Measurements from ENCODE around the gene UBE2R2.

UBE2R2 gene

DNA sequence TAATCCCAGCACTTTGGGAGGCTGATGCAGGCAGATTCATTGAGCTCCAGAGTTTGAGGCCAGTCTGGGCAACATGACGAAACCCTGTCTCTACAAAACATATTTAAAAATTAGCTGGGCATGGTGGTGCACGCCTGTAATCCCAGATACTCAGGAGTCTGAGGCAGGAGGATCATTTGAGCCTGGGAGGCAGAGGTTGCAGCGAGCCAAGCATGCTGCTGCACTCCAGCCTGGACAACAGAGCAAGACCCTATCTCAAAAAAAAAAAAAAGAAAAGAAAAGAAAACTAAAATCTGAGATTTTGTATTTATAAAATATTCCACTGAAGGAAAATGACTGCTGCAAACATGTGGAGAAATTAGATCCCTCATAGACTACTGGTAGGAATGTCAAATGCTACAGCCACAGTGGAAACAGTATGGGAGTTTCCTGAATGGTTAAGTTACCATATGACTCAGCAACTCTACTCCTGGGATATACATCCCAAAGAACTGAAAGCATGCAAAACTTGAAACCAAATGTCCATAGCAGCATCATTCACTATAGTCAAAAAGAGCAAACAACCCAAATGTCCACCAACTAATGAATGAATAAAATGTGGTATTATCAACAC, 125.6 kb downstream of the UBE2R2 start:
- H3K79me2 ChIP-seq (ENCODE audit: control insufficient read depth, insufficient read depth, low read length, poor library complexity), result no peaks in the 10 kb centered on the region
- H3K18ac ChIP-seq (ENCODE audit: low read length), result no peak overlapping the region
- no peak overlapping the region for H3K4ac ChIP-seq (ENCODE audit: low read depth, low read length)
- peaks cover 31 to 45% of the 10 kb centered on the region in 2 experiments for H3K36me3 ChIP-seq (ENCODE audit: control insufficient read depth in 1 of 2, insufficient read depth in 2 of 2, low read length in 2 of 2)
- H4K91ac ChIP-seq (ENCODE audit: low read depth, low read length), result no peak overlapping the region
- H3K9me3 ChIP-seq (ENCODE audit: insufficient read depth, low read depth, low read length), result no peaks in the 10 kb centered on the region
- no peak overlapping the region for H3K14ac ChIP-seq (ENCODE audit: low read length)
- H3K27me3 ChIP-seq (ENCODE audit: insufficient read depth, low read length), result no peaks in the 10 kb centered on the region
- peak in 1 of 2 donors; percentile 58 for DNase-seq
- H3K23ac ChIP-seq (ENCODE audit: low read length), result no peak overlapping the region
- H3K4me2 ChIP-seq (ENCODE audit: low read length), result no peak overlapping the region
- no peak overlapping the region for H2BK5ac ChIP-seq (ENCODE audit: low read depth, low read length, poor library complexity)
- H3K9ac ChIP-seq (ENCODE audit: low read length), result no peak overlapping the region
- no peak overlapping the region for H2AK5ac ChIP-seq (ENCODE audit: low read length)
- no peak overlapping the region for H2BK120ac ChIP-seq (ENCODE audit: insufficient read depth, low read length, poor library complexity)
- no peak overlapping the region for H4K8ac ChIP-seq (ENCODE audit: low read depth, low read length)
- no peak overlapping the region for H3K27ac ChIP-seq (ENCODE audit: low read depth, low read length)
- no peak overlapping the region for H4K12ac ChIP-seq (ENCODE audit: low read depth, low read length)
- no peaks in the 10 kb centered on the region for H3K4me1 ChIP-seq (ENCODE audit: control insufficient read depth in 1 of 2, insufficient read depth in 2 of 2, low read length in 2 of 2)
- H2AFZ ChIP-seq (ENCODE audit: insufficient read depth, low read length, poor library complexity), result no peak overlapping the region
- no CpG with 5 or more reads among the region's 3 CpGs for WGBS (ENCODE audit: extremely low coverage, insufficient coverage, insufficient read length)
- H3K4me3 ChIP-seq (ENCODE audit: low read depth, low read length), result no peak overlapping the region
- no peak overlapping the region for H2BK12ac ChIP-seq (ENCODE audit: low read length)
- no peaks in the 10 kb centered on the region for H3K79me1 ChIP-seq (ENCODE audit: low read length)

DNA sequence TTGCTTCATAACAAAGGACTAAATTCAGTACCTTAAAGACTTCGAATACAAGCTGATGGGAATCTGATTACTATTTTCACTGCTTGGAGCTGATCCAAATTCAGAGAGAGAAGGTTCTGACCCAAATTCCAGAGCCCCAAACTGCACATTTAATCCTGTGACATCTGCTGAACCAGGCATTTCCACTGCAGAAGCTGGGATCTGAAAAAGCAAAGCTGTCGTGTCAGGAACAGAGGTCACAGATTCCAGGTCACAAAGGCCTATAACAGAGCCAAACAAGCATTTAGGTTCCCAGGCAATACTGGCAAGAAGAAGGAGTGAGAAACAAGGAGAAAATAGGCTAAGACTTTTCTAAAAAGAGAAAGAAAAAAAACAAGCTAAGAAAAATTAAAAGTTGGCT, 126.4 kb downstream of the UBE2R2 start:
- Histone ChIP-seq H3K79me2 (ENCODE audit: control insufficient read depth, insufficient read depth, low read length, poor library complexity) (no peaks in the 10 kb centered on the region), H4K91ac (ENCODE audit: low read depth, low read length) (no peak overlapping the region), H3K4me2 (ENCODE audit: low read length) (no peak overlapping the region), H2BK120ac (ENCODE audit: insufficient read depth, low read length, poor library complexity) (no peak overlapping the region), H3K23ac (ENCODE audit: low read length) (no peak overlapping the region), H3K4ac (ENCODE audit: low read depth, low read length) (no peak overlapping the region), H3K18ac (ENCODE audit: low read length) (no peak overlapping the region), H3K9ac (ENCODE audit: low read length) (no peak overlapping the region), H3K79me1 (ENCODE audit: low read length) (no peaks in the 10 kb centered on the region), H3K9me3 (ENCODE audit: insufficient read depth, low read depth, low read length) (no peaks in the 10 kb centered on the region), H2AFZ (ENCODE audit: insufficient read depth, low read length, poor library complexity) (no peak overlapping the region), H3K4me3 (ENCODE audit: low read depth, low read length) (no peak overlapping the region), H3K36me3 (ENCODE audit: control insufficient read depth in 1 of 2, insufficient read depth in 2 of 2, low read length in 2 of 2) (peaks cover 26 to 41% of the 10 kb centered on the region in 2 experiments), H3K14ac (ENCODE audit: low read length) (no peak overlapping the region), H2BK5ac (ENCODE audit: low read depth, low read length, poor library complexity) (no peak overlapping the region), H4K8ac (ENCODE audit: low read depth, low read length) (no peak overlapping the region), H4K12ac (ENCODE audit: low read depth, low read length) (no peak overlapping the region), H3K27ac (ENCODE audit: low read depth, low read length) (no peak overlapping the region), H3K4me1 (ENCODE audit: control insufficient read depth in 1 of 2, insufficient read depth in 2 of 2, low read length in 2 of 2) (no peaks in the 10 kb centered on the region), H3K27me3 (ENCODE audit: insufficient read depth, low read length) (no peaks in the 10 kb centered on the region), H2BK12ac (ENCODE audit: low read length) (no peak overlapping the region), H2AK5ac (ENCODE audit: low read length) (no peak overlapping the region)
- DNase-seq, result no peak
- WGBS (ENCODE audit: extremely low coverage, insufficient coverage, insufficient read length), result no CpG with 5 or more reads among the region's 2 CpGs

DNA sequence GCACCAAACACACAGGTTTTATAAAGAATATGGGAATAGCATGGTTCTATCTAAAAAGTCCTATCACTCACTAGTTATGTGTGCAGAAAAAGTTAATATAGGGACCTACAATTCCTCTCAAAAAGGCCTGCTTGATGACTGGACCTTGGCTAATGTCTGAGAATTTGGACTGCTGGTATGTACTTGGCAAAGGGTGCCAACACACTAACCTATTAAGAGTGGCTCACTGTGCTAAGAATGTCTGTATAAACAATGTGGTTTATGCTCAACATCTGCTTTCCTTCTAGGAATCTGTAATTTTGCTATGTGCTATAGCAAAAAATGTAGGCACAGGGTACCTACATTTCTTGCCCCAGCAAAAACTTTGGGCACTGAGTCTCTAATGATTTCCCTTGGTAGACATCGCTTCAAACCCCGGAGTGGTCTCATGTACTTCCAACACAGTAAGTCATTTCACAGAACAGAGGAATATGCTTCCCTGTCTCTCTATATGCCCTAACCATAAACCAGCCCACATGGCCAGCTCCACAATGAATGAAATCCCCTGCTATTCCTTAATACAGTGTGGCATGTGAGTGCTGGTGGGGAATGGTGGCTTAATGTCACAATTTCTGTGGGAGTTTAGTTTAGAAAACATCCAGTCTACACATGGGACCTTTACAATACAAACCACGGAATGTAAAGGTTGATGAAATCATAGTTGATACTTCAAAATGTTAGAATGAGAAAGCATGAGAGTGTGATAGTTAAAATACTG, 130.0 kb downstream of the UBE2R2 start:
- Histone ChIP-seq H3K4me2 (ENCODE audit: low read length) (no peak overlapping the region), H2BK12ac (ENCODE audit: low read length) (no peak overlapping the region), H2AK5ac (ENCODE audit: low read length) (no peak overlapping the region), H3K36me3 (ENCODE audit: control insufficient read depth in 1 of 2, insufficient read depth in 2 of 2, low read length in 2 of 2) (peaks cover 25 to 36% of the 10 kb centered on the region in 2 experiments), H2BK120ac (ENCODE audit: insufficient read depth, low read length, poor library complexity) (no peak overlapping the region), H3K9me3 (ENCODE audit: insufficient read depth, low read depth, low read length) (no peaks in the 10 kb centered on the region), H4K12ac (ENCODE audit: low read depth, low read length) (no peak overlapping the region), H3K79me2 (ENCODE audit: control insufficient read depth, insufficient read depth, low read length, poor library complexity) (no peaks in the 10 kb centered on the region), H3K18ac (ENCODE audit: low read length) (no peak overlapping the region), H3K79me1 (ENCODE audit: low read length) (no peaks in the 10 kb centered on the region), H2BK5ac (ENCODE audit: low read depth, low read length, poor library complexity) (no peak overlapping the region), H3K27ac (ENCODE audit: low read depth, low read length) (no peak overlapping the region), H3K9ac (ENCODE audit: low read length) (no peak overlapping the region), H4K91ac (ENCODE audit: low read depth, low read length) (no peak overlapping the region), H3K4me1 (ENCODE audit: control insufficient read depth in 1 of 2, insufficient read depth in 2 of 2, low read length in 2 of 2) (no peaks in the 10 kb centered on the region), H3K27me3 (ENCODE audit: insufficient read depth, low read length) (no peaks in the 10 kb centered on the region), H2AFZ (ENCODE audit: insufficient read depth, low read length, poor library complexity) (no peak overlapping the region), H3K23ac (ENCODE audit: low read length) (no peak overlapping the region), H3K14ac (ENCODE audit: low read length) (no peak overlapping the region), H3K4ac (ENCODE audit: low read depth, low read length) (no peak overlapping the region), H4K8ac (ENCODE audit: low read depth, low read length) (no peak overlapping the region), H3K4me3 (ENCODE audit: low read depth, low read length) (no peak overlapping the region)
- no peak for DNase-seq
- WGBS (ENCODE audit: extremely low coverage, insufficient coverage, insufficient read length), result no CpG with 5 or more reads among the region's 3 CpGs

DNA sequence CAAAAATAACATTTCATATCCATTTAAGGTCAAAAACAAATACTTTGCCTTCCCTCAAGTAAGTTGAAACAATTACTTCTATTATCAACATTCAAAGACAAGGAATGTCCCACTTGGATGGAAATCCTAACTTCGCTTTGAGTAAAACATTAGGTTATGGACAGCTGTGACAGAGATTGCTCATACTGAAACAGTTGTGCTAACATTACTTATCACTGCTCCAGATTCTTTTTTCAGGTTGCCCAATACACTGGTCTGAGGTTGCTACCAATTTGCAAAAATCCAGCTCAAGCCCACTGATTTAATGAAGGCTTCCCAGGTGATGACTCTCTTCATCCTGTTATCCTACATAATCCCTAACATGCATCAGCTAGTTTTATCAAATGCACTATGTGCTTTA, 133.4 kb downstream of the UBE2R2 start:
- no CpG with 5 or more reads among the region's 1 CpG for WGBS (ENCODE audit: extremely low coverage, insufficient coverage, insufficient read length)
- Histone ChIP-seq H2AFZ (ENCODE audit: insufficient read depth, low read length, poor library complexity) (no peak overlapping the region), H4K12ac (ENCODE audit: low read depth, low read length) (no peak overlapping the region), H3K4me1 (ENCODE audit: control insufficient read depth in 1 of 2, insufficient read depth in 2 of 2, low read length in 2 of 2) (no peaks in the 10 kb centered on the region), H2BK12ac (ENCODE audit: low read length) (no peak overlapping the region), H4K91ac (ENCODE audit: low read depth, low read length) (no peak overlapping the region), H3K9me3 (ENCODE audit: insufficient read depth, low read depth, low read length) (no peaks in the 10 kb centered on the region), H2BK5ac (ENCODE audit: low read depth, low read length, poor library complexity) (no peak overlapping the region), H3K4me3 (ENCODE audit: low read depth, low read length) (no peak overlapping the region), H4K8ac (ENCODE audit: low read depth, low read length) (no peak overlapping the region), H3K18ac (ENCODE audit: low read length) (no peak overlapping the region), H3K9ac (ENCODE audit: low read length) (no peak overlapping the region), H3K79me2 (ENCODE audit: control insufficient read depth, insufficient read depth, low read length, poor library complexity) (no peaks in the 10 kb centered on the region), H3K27ac (ENCODE audit: low read depth, low read length) (no peak overlapping the region), H3K4me2 (ENCODE audit: low read length) (no peak overlapping the region), H3K27me3 (ENCODE audit: insufficient read depth, low read length) (no peaks in the 10 kb centered on the region), H3K36me3 (ENCODE audit: control insufficient read depth in 1 of 2, insufficient read depth in 2 of 2, low read length in 2 of 2) (peaks cover 23 to 30% of the 10 kb centered on the region in 2 experiments), H3K23ac (ENCODE audit: low read length) (no peak overlapping the region), H2BK120ac (ENCODE audit: insufficient read depth, low read length, poor library complexity) (no peak overlapping the region), H3K14ac (ENCODE audit: low read length) (no peak overlapping the region), H3K4ac (ENCODE audit: low read depth, low read length) (no peak overlapping the region), H2AK5ac (ENCODE audit: low read length) (no peak overlapping the region), H3K79me1 (ENCODE audit: low read length) (no peaks in the 10 kb centered on the region)
- DNase-seq, result peak in 1 of 2 donors; percentile 7
